Caco-2 (cell line): ENCODE measurements around the gene MAP3K15. TPM values are rescaled to one million over a fixed set of nuclear protein-coding genes. Genes with fewer than 3 reads are reported as not detected.

ENCODE experiments used
- BruUV-seq: library from RNA; stranded (reverse); fragments of 400-500 nt; replicated peaks from 2 replicates; lab custom pipeline; 2021; lab: Mats Ljungman, UMichigan
- CTCF ChIA-PET: fragments of 300-600 bp; sonication (Branson Sonifier 250); formaldehyde crosslinking; loops from one replicate; lab custom pipeline; 2022; ENCODE audit warnings: antibody characterized with exemption; lab: Charles Lee
- POLR2A ChIA-PET: fragments of 300-600 bp; sonication (Branson Sonifier 250); formaldehyde crosslinking; loops from one replicate; lab custom pipeline; 2022; ENCODE audit warnings: antibody characterized with exemption; lab: Charles Lee
- DNase-seq, 2 experiments: peaks; one replicate each; pipeline versions ENCODE4 v3.0.0 to v3.0.0-alpha.2; 2020 to 2022
- H3K27me3 ChIP-seq: replicated peaks from 2 replicates; pipeline ENCODE4 v1.6.0; 2011; ENCODE audit warnings: low read length; ENCODE audit not compliant: control insufficient read depth, insufficient read depth
- H3K36me3 ChIP-seq: 2 replicates; pipeline ENCODE4 v1.5.1; 2011; ENCODE audit warnings: low read length; ENCODE audit not compliant: control insufficient read depth, insufficient read depth
- H3K4me1 ChIP-seq: fragments of 250-450 bp; sonication (Bioruptor Pico); 2 replicates; pipeline ENCODE4 v1.5.1; 2020; ENCODE audit warnings: mild to moderate bottlenecking
- H3K4me3 ChIP-seq: 2 replicates; pipeline ENCODE4 v1.5.1; 2011; ENCODE audit warnings: low read depth, mild to moderate bottlenecking, control low read depth, low read length
- H3K9me3 ChIP-seq: fragments of 250-450 bp; sonication (Bioruptor Pico); 2 replicates; pipeline ENCODE4 v1.5.1; 2020; ENCODE audit warnings: mild to moderate bottlenecking, moderate library complexity
- H3K27ac Mint-ChIP-seq: one replicate; pipeline ENCODE4 v1.8.0; 2022; ENCODE audit warnings: mixed read lengths; ENCODE audit not compliant: unreplicated experiment
- H3K27me3 Mint-ChIP-seq: one replicate; pipeline ENCODE4 v1.8.0; 2022; ENCODE audit warnings: mixed read lengths; ENCODE audit not compliant: insufficient read depth, unreplicated experiment
- H3K36me3 Mint-ChIP-seq: one replicate; pipeline ENCODE4 v1.8.0; 2022; ENCODE audit warnings: mild to moderate bottlenecking, mixed read lengths; ENCODE audit not compliant: insufficient read depth, unreplicated experiment
- H3K4me1 Mint-ChIP-seq: one replicate; pipeline ENCODE4 v1.8.0; 2022; ENCODE audit warnings: low read depth, mixed read lengths; ENCODE audit not compliant: unreplicated experiment
- H3K4me3 Mint-ChIP-seq: one replicate; pipeline ENCODE4 v1.8.0; 2022; ENCODE audit warnings: mild to moderate bottlenecking, moderate library complexity, mixed read lengths; ENCODE audit not compliant: unreplicated experiment
- H3K9me3 Mint-ChIP-seq: one replicate; pipeline ENCODE4 v1.8.0; 2022; ENCODE audit warnings: mixed read lengths; ENCODE audit not compliant: unreplicated experiment
- intact Hi-C: fragments of 100-400 bp; cut with micrococcal nuclease; formaldehyde crosslinking; loops from one replicate; pipeline ENCODE4 v1.10.0; 2022; ENCODE audit not compliant: unreplicated experiment
- total RNA-seq: library from RNA; stranded (reverse); gene quantifications from 2 replicates; pipeline ENCODE4 v1.2.3, GENCODE V29; 2022
- TF ChIP-seq, protein P1 (sequence below), 2 experiments: fragments of 200-600 bp in 1 of 2; IDR thresholded peaks; 1 replicate in 1 of 2; 2 replicates in 1 of 2; pipeline versions ENCODE4 v1.5.1 to v1.8.0; 2011 to 2022; ENCODE audit warnings: antibody characterized with exemption in 1 of 2, control low read depth in 1 of 2, inconsistent platforms in 1 of 2, low read depth in 1 of 2, low read length in 1 of 2, mild to moderate bottlenecking in 1 of 2, moderate library complexity in 1 of 2; ENCODE audit not compliant: insufficient read depth in 1 of 2, severe bottlenecking in 1 of 2, unreplicated experiment in 1 of 2

Gene MAP3K15
- total RNA-seq, 1 experiment from 2014 or later: 1.3 TPM

GRCh38 chrX:19361701-19362100 lies 153.6 kb downstream of the MAP3K15 start:
- Mint-ChIP-seq H3K36me3 (peaks cover 17% of the 10 kb centered on the region), H3K9me3 (no peaks in the 10 kb centered on the region), H3K4me1 (no peaks in the 10 kb centered on the region), H3K4me3 (no peak overlapping the region), H3K27me3 (no peaks in the 10 kb centered on the region), H3K27ac (no peak overlapping the region)
- Histone ChIP-seq H3K27me3 (no peaks in the 10 kb centered on the region), H3K4me3 (no peak overlapping the region), H3K9me3 (no peaks in the 10 kb centered on the region), H3K4me1 (no peaks in the 10 kb centered on the region), H3K36me3 (no peaks in the 10 kb centered on the region)
- CTCF ChIA-PET: no interaction called here
- DNase-seq: no peak
- TF ChIP-seq, protein P1, sequence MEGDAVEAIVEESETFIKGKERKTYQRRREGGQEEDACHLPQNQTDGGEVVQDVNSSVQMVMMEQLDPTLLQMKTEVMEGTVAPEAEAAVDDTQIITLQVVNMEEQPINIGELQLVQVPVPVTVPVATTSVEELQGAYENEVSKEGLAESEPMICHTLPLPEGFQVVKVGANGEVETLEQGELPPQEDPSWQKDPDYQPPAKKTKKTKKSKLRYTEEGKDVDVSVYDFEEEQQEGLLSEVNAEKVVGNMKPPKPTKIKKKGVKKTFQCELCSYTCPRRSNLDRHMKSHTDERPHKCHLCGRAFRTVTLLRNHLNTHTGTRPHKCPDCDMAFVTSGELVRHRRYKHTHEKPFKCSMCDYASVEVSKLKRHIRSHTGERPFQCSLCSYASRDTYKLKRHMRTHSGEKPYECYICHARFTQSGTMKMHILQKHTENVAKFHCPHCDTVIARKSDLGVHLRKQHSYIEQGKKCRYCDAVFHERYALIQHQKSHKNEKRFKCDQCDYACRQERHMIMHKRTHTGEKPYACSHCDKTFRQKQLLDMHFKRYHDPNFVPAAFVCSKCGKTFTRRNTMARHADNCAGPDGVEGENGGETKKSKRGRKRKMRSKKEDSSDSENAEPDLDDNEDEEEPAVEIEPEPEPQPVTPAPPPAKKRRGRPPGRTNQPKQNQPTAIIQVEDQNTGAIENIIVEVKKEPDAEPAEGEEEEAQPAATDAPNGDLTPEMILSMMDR (IDR thresholded peaks at IDR 0.05; ENCODE audit: insufficient read depth in 1 of 2, low read depth in 1 of 2, low read length in 1 of 2, severe bottlenecking in 1 of 2, unreplicated experiment in 1 of 2): no peak
- no TSS peak for BruUV-seq
- intact Hi-C loops: no loop called here
- POLR2A ChIA-PET: no interaction called here

DNA sequence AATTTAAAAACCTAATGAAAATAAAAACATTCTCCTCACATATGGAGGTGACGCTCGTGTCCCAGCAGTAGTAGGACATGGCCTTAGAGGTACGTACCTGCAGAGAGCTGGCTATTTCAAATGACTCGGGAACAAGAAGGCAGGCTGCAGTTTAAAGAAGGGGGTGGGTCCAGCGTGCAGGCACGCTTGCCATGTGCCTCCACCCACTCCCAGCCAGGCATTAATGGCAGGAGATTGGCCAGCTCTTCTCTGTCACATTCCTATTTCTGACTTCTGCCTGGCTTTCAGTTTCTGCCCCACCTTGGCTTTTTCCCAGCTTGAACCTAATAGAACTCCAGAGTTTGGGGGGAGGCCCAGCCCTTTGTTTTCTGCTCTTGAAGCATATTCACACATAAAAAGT lies 154.4 kb downstream of the MAP3K15 start:
- no peaks in the 10 kb centered on the region for H3K36me3 ChIP-seq
- no peaks in the 10 kb centered on the region for H3K4me1 ChIP-seq
- Mint-ChIP-seq H3K36me3 (peaks cover 16% of the 10 kb centered on the region), H3K9me3 (no peaks in the 10 kb centered on the region), H3K4me1 (no peaks in the 10 kb centered on the region), H3K27ac (no peak overlapping the region), H3K27me3 (no peaks in the 10 kb centered on the region), H3K4me3 (no peak overlapping the region)
- POLR2A ChIA-PET: no interaction called here
- CTCF ChIA-PET: no interaction called here
- no peaks in the 10 kb centered on the region for H3K9me3 ChIP-seq
- H3K27me3 ChIP-seq: no peaks in the 10 kb centered on the region
- no peak overlapping the region for H3K4me3 ChIP-seq
- no peak for DNase-seq
- intact Hi-C loops: no loop called here
- no TSS peak for BruUV-seq
- TF ChIP-seq, protein P1 (IDR thresholded peaks at IDR 0.05; ENCODE audit: insufficient read depth in 1 of 2, low read depth in 1 of 2, low read length in 1 of 2, severe bottlenecking in 1 of 2, unreplicated experiment in 1 of 2): no peak

DNA sequence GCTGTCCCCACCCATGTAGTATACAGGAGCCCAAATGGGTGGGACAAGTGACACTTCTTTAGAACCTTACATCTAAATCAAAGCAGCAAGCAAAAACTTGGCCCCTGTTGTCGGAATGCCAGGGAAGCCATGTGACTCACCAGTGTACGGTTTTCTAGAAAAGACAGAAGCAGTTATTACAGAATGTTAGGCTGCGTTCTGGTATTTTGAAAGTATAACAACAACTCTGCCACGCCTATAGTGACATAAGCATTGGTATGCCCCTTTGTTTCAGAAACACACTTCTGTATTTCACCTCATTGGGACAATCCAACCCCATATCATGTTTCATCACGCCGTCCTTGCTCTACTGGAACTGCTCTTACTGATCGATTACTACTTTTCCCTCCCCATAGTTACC lies 156.8 kb downstream of the MAP3K15 start:
- H3K9me3 Mint-ChIP-seq: no peaks in the 10 kb centered on the region
- H3K9me3 ChIP-seq: no peaks in the 10 kb centered on the region
- no peak overlapping the region for H3K27ac Mint-ChIP-seq
- no peaks in the 10 kb centered on the region for H3K4me1 Mint-ChIP-seq
- H3K27me3 ChIP-seq: no peaks in the 10 kb centered on the region
- no peaks in the 10 kb centered on the region for H3K27me3 Mint-ChIP-seq
- no peak overlapping the region for H3K4me3 ChIP-seq
- ChIA-PET POLR2A (no interaction called here), CTCF (no interaction called here)
- no peaks in the 10 kb centered on the region for H3K4me1 ChIP-seq
- BruUV-seq: no TSS peak
- DNase-seq: no peak
- TF ChIP-seq, protein P1 (IDR thresholded peaks at IDR 0.05; ENCODE audit: insufficient read depth in 1 of 2, low read depth in 1 of 2, low read length in 1 of 2, severe bottlenecking in 1 of 2, unreplicated experiment in 1 of 2): no peak
- intact Hi-C loops: no loop called here
- H3K4me3 Mint-ChIP-seq: no peak overlapping the region
- peaks cover 16% of the 10 kb centered on the region for H3K36me3 Mint-ChIP-seq
- no peaks in the 10 kb centered on the region; the same call in 1 of the 2 replicates for H3K36me3 ChIP-seq
